Measurements from ENCODE around the gene RPL37.

RPL37 gene

GRCh38 chr5:40797273-40798011, 37.6 kb downstream of the RPL37 start (continued):
- TF ChIP-seq, protein P1, sequence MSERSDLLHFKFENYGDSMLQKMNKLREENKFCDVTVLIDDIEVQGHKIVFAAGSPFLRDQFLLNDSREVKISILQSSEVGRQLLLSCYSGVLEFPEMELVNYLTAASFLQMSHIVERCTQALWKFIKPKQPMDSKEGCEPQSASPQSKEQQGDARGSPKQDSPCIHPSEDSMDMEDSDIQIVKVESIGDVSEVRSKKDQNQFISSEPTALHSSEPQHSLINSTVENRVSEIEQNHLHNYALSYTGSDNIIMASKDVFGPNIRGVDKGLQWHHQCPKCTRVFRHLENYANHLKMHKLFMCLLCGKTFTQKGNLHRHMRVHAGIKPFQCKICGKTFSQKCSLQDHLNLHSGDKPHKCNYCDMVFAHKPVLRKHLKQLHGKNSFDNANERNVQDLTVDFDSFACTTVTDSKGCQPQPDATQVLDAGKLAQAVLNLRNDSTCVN (tag by site-specific recombination; optimal IDR thresholded peaks at IDR 0.05): peak; percentile 84
- TF ChIP-seq ZBTB49 (tag by site-specific recombination; IDR thresholded peaks at IDR 0.05; ENCODE audit: low read depth) (no peak), ZNF391 (tag by site-specific recombination; IDR thresholded peaks at IDR 0.05; ENCODE audit: borderline replicate concordance, low read depth) (no peak), ZBTB8A (tag by site-specific recombination; IDR thresholded peaks at IDR 0.05) (peak; percentile 97), ZNF677 (tag by site-specific recombination; IDR thresholded peaks at IDR 0.05) (no peak), MYNN (tag by site-specific recombination; IDR thresholded peaks at IDR 0.05; ENCODE audit: borderline replicate concordance) (no peak; the same call in 1 of the 2 replicates), SETDB1 (IDR thresholded peaks at IDR 0.05; ENCODE audit: insufficient read length, low read length) (no peak), TCF7L2 (IDR thresholded peaks at IDR 0.05; ENCODE audit: borderline replicate concordance, low read depth, low read length) (no peak), ZNF146 (tag by site-specific recombination; IDR thresholded peaks at IDR 0.05) (no peak), ZNF530 (tag by site-specific recombination; IDR thresholded peaks at IDR 0.05; ENCODE audit: low read depth) (no peak), ZNF621 (tag by site-specific recombination; IDR thresholded peaks at IDR 0.05) (no peak), SP2 (tag by site-specific recombination; IDR thresholded peaks at IDR 0.05) (peak; percentile 59), ZNF148 (tag by site-specific recombination; IDR thresholded peaks at IDR 0.05; ENCODE audit: borderline replicate concordance) (no peak), KLF17 (tag by site-specific recombination; IDR thresholded peaks at IDR 0.05) (peak; percentile 57), ZBTB11 (tag by site-specific recombination; conservative IDR thresholded peaks at IDR 0.05; ENCODE audit: low read depth) (peak; percentile 87), ZNF184 (tag by site-specific recombination; IDR thresholded peaks at IDR 0.05) (0 out of 2 replicates have a peak, but pooled peaks have one; percentile 14), ZNF140 (tag by site-specific recombination; IDR thresholded peaks at IDR 0.05) (no peak), WT1 (tag by site-specific recombination; IDR thresholded peaks at IDR 0.05) (no peak), ZNF423 (tag by site-specific recombination; IDR thresholded peaks at IDR 0.05) (peak; percentile 98), HOXD13 (CRISPR knock-in tag; IDR thresholded peaks at IDR 0.05; ENCODE audit: borderline replicate concordance) (no peak), KLF8 (tag by site-specific recombination; IDR thresholded peaks at IDR 0.05) (peak; percentile 75)
- TF ChIP-seq, protein P2, sequence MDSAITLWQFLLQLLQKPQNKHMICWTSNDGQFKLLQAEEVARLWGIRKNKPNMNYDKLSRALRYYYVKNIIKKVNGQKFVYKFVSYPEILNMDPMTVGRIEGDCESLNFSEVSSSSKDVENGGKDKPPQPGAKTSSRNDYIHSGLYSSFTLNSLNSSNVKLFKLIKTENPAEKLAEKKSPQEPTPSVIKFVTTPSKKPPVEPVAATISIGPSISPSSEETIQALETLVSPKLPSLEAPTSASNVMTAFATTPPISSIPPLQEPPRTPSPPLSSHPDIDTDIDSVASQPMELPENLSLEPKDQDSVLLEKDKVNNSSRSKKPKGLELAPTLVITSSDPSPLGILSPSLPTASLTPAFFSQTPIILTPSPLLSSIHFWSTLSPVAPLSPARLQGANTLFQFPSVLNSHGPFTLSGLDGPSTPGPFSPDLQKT (IDR thresholded peaks at IDR 0.05; ENCODE audit: borderline replicate concordance, low read depth, low read length): no peak
- TF ChIP-seq, protein P3, sequence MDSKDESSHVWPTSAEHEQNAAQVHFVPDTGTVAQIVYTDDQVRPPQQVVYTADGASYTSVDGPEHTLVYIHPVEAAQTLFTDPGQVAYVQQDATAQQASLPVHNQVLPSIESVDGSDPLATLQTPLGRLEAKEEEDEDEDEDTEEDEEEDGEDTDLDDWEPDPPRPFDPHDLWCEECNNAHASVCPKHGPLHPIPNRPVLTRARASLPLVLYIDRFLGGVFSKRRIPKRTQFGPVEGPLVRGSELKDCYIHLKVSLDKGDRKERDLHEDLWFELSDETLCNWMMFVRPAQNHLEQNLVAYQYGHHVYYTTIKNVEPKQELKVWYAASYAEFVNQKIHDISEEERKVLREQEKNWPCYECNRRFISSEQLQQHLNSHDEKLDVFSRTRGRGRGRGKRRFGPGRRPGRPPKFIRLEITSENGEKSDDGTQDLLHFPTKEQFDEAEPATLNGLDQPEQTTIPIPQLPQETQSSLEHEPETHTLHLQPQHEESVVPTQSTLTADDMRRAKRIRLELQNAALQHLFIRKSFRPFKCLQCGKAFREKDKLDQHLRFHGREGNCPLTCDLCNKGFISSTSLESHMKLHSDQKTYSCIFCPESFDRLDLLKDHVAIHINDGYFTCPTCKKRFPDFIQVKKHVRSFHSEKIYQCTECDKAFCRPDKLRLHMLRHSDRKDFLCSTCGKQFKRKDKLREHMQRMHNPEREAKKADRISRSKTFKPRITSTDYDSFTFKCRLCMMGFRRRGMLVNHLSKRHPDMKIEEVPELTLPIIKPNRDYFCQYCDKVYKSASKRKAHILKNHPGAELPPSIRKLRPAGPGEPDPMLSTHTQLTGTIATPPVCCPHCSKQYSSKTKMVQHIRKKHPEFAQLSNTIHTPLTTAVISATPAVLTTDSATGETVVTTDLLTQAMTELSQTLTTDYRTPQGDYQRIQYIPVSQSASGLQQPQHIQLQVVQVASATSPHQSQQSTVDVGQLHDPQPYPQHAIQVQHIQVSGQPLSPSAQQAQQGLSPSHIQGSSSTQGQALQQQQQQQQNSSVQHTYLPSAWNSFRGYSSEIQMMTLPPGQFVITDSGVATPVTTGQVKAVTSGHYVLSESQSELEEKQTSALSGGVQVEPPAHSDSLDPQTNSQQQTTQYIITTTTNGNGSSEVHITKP (tag by site-specific recombination; IDR thresholded peaks at IDR 0.05): no peak

Data from HEK293 (cell line).